GM12878 (cell line): ENCODE data around the gene PDE9A.

ENCODE experiments used
- JUND ChIP-seq: IDR thresholded peaks from 2 replicates; pipeline ENCODE4 v1.6.1; 2012; ENCODE audit warnings: low read depth, mild to moderate bottlenecking, low read length, improper control_type of control experiment, moderate library complexity
- ZNF217 ChIP-seq: fragments of 450-650 bp; IDR thresholded peaks from 2 replicates; pipeline ENCODE4 v1.6.1; 2017; ENCODE audit warnings: antibody characterized with exemption, mild to moderate bottlenecking
- TF ChIP-seq, protein P1 (sequence below), 3 experiments: IDR thresholded peaks in 2 of 3; conservative IDR thresholded peaks in 1 of 3; 2 replicates each; pipeline ENCODE4 v1.5.1; 2011; ENCODE audit warnings: low read depth in 3 of 3, low read length in 3 of 3, mild to moderate bottlenecking in 3 of 3, control low read depth in 2 of 3, moderate library complexity in 2 of 3, inconsistent platforms in 1 of 3, mixed read lengths in 1 of 3; ENCODE audit not compliant: control insufficient read depth in 2 of 3, insufficient read depth in 1 of 3; ENCODE audit errors: extremely low read depth in 1 of 3
- TF ChIP-seq, protein P2 (sequence below): IDR thresholded peaks from 2 replicates; pipeline ENCODE4 v1.6.1; 2012; ENCODE audit warnings: low read depth, low read length, improper control_type of control experiment

DNA sequence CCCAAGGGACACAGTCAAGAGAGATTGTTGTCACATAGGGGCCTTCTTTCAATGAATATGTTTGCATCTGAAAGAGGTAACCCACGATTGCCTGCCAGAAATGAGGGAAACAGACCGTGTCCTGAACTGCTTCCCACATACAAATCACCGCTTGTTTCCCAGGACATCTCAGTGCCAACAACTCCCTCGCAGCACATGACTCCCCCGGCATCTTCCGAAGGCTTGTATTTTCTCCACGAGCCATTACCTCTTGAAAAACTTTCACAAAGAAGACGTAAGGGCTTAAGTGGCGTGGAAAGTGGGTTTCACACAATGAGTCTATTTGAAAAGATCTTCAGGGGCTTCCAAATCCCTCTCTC, 31.6 kb upstream of the PDE9A start:
- TF ChIP-seq, protein P1, sequence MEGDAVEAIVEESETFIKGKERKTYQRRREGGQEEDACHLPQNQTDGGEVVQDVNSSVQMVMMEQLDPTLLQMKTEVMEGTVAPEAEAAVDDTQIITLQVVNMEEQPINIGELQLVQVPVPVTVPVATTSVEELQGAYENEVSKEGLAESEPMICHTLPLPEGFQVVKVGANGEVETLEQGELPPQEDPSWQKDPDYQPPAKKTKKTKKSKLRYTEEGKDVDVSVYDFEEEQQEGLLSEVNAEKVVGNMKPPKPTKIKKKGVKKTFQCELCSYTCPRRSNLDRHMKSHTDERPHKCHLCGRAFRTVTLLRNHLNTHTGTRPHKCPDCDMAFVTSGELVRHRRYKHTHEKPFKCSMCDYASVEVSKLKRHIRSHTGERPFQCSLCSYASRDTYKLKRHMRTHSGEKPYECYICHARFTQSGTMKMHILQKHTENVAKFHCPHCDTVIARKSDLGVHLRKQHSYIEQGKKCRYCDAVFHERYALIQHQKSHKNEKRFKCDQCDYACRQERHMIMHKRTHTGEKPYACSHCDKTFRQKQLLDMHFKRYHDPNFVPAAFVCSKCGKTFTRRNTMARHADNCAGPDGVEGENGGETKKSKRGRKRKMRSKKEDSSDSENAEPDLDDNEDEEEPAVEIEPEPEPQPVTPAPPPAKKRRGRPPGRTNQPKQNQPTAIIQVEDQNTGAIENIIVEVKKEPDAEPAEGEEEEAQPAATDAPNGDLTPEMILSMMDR (IDR thresholded peaks at IDR 0.05 in 2 of 3, conservative IDR thresholded peaks at IDR 0.05 in 1 of 3; ENCODE audit: control insufficient read depth in 2 of 3, extremely low read depth in 1 of 3, insufficient read depth in 1 of 3, low read depth in 3 of 3, low read length in 3 of 3) = no peak
- no peak for TF ChIP-seq ZNF217
- no peak for TF ChIP-seq JUND
- TF ChIP-seq, protein P2, sequence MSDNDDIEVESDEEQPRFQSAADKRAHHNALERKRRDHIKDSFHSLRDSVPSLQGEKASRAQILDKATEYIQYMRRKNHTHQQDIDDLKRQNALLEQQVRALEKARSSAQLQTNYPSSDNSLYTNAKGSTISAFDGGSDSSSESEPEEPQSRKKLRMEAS = no peak
